Measurements from ENCODE around the gene ADCY2. TPM values are rescaled to one million over a fixed set of nuclear protein-coding genes. Genes with fewer than 3 reads are reported as not detected.

The ADCY2 gene
- total RNA-seq, 3 donors from 2014 or later = 1.7 to 14.8 (median 2.2) TPM

GRCh38 chr5:7779019-7780005 is 383.4 kb downstream of the ADCY2 start:
- intact Hi-C loops (cut with DNase I, micrococcal nuclease) = no loop called here
- no peak overlapping the region for H3K4me3 ChIP-seq
- no peak for TF ChIP-seq CTCF (IDR thresholded peaks at IDR 0.05)

GRCh38 chr5:7781899-7782298 is 386.0 kb downstream of the ADCY2 start:
- no peak for DNase-seq
- no peak for TF ChIP-seq CTCF (IDR thresholded peaks at IDR 0.05)
- Histone ChIP-seq H3K36me3 (ENCODE audit: low read depth) (no peaks in the 10 kb centered on the region), H3K4me3 (no peak overlapping the region), H3K9me3 (no peaks in the 10 kb centered on the region), H3K4me1 (ENCODE audit: low read depth) (no peaks in the 10 kb centered on the region)
- intact Hi-C loops (cut with DNase I, micrococcal nuclease) = no loop called here
- ATAC-seq = no peak

More at GRCh38 chr5:7779019-7780005, 383.4 kb downstream of the ADCY2 start:
- no peaks in the 10 kb centered on the region for H3K4me1 ChIP-seq (ENCODE audit: low read depth)
- H3K36me3 ChIP-seq (ENCODE audit: low read depth) = no peaks in the 10 kb centered on the region
- no peak for DNase-seq
- no peaks in the 10 kb centered on the region for H3K9me3 ChIP-seq
- ATAC-seq = no peak

GRCh38 chr5:7784683-7785380 is 388.9 kb downstream of the ADCY2 start:
- intact Hi-C loops (cut with DNase I, micrococcal nuclease) = no loop called here
- H3K36me3 ChIP-seq (ENCODE audit: low read depth) = no peaks in the 10 kb centered on the region
- no peak for TF ChIP-seq CTCF (IDR thresholded peaks at IDR 0.05)
- no peaks in the 10 kb centered on the region for H3K9me3 ChIP-seq
- no peak overlapping the region for H3K4me3 ChIP-seq
- no peaks in the 10 kb centered on the region for H3K4me1 ChIP-seq (ENCODE audit: low read depth)
- DNase-seq (no peak), ATAC-seq (no peak)

GRCh38 chr5:7787770-7788169 is 391.8 kb downstream of the ADCY2 start:
- no peak for DNase-seq
- H3K4me1 ChIP-seq (ENCODE audit: low read depth) = no peaks in the 10 kb centered on the region
- no peak overlapping the region for H3K4me3 ChIP-seq
- TF ChIP-seq CTCF (IDR thresholded peaks at IDR 0.05) = no peak
- H3K9me3 ChIP-seq = no peaks in the 10 kb centered on the region
- H3K36me3 ChIP-seq (ENCODE audit: low read depth) = no peaks in the 10 kb centered on the region
- intact Hi-C loops (cut with DNase I, micrococcal nuclease) = no loop called here
- ATAC-seq = no peak

GRCh38 chr5:7789567-7789966 is 393.6 kb downstream of the ADCY2 start:
- intact Hi-C loops (cut with DNase I, micrococcal nuclease) = no loop called here

More at GRCh38 chr5:7789567-7789966, 393.6 kb downstream of the ADCY2 start:
- DNase-seq = no peak
- H3K36me3 ChIP-seq (ENCODE audit: low read depth) = no peaks in the 10 kb centered on the region
- no peaks in the 10 kb centered on the region for H3K4me1 ChIP-seq (ENCODE audit: low read depth)
- ATAC-seq = no peak
- no peak for TF ChIP-seq CTCF (IDR thresholded peaks at IDR 0.05)
- H3K4me3 ChIP-seq = no peak overlapping the region
- no peaks in the 10 kb centered on the region for H3K9me3 ChIP-seq

Measured in mucosa of descending colon (tissue), 3 donors.